VCaP (cell line): Measurements from ENCODE around the gene CXCR4.
A peak's percentile ranks its signal among the peaks of the same experiment; 100 is the strongest.
"Not testable (repeated sequence)": the region's sequence is repeated elsewhere in the genome, so short reads cannot be mapped to it uniquely, and the experiment has no call there.

Experiments used
- H3K27ac ChIP-seq: fragments of 450-650 bp; 2 replicates; pipeline ENCODE4 v1.5.1; 2017
- CTCF ChIP-seq: fragments of 450-650 bp; conservative IDR thresholded peaks from 2 replicates; pipeline ENCODE4 v1.5.1; 2017; ENCODE audit warnings: mild to moderate bottlenecking, moderate library complexity

The CXCR4 gene

GRCh38 chr2:136085453-136086209 is 32.3 kb downstream of the CXCR4 start:
- TF ChIP-seq CTCF, result no peak
- no peak overlapping the region for H3K27ac ChIP-seq

- no peak overlapping the region for H3K27ac ChIP-seq
- TF ChIP-seq CTCF, result no peak
Observed at GRCh38 chr2:136081582-136082210, 36.3 kb downstream of the CXCR4 start.

- TF ChIP-seq CTCF, result no peak
- no peak overlapping the region for H3K27ac ChIP-seq
Observed at GRCh38 chr2:136080114-136080513, 37.8 kb downstream of the CXCR4 start.

- no peak for TF ChIP-seq CTCF
- H3K27ac ChIP-seq, result no peak overlapping the region
Observed at GRCh38 chr2:136077107-136077506, 40.8 kb downstream of the CXCR4 start.

GRCh38 chr2:136075476-136075875 is 42.5 kb downstream of the CXCR4 start:
- TF ChIP-seq CTCF, result peak; percentile 69
- peak overlapping the region; percentile 16; the same call in 1 of the 2 replicates for H3K27ac ChIP-seq

GRCh38 chr2:136072621-136073020 is 45.3 kb downstream of the CXCR4 start:
- H3K27ac ChIP-seq, result no peak overlapping the region
- no peak for TF ChIP-seq CTCF

- not testable (repeated sequence) for H3K27ac ChIP-seq
Observed at GRCh38 chr2:136071887-136072286, 46.1 kb downstream of the CXCR4 start.

- H3K27ac ChIP-seq, result no peak overlapping the region
- TF ChIP-seq CTCF, result no peak
Observed at GRCh38 chr2:136070913-136071312, 47.0 kb downstream of the CXCR4 start.
